C1 segment of cervical spinal cord (tissue), 14 donors: Measurements from ENCODE around the gene HOXC11.

ENCODE experiments used
- DNase-seq, 14 donors: peaks; one replicate each; lab custom pipeline; 2025; lab: John Stamatoyannopoulos, UW

The HOXC11 gene

GRCh38 chr12:53984901-53985691 is 12.2 kb downstream of the HOXC11 start, which contains the start of gene HOXC10:
TSS of gene HOXC10 (plus strand) at chr12:53985146. CDS start at chr12:53985260, 114 bp downstream.
- DNase-seq: peak in 10 of 14 donors; percentile 5 to 70 (median 41)

- DNase-seq: no peak
These were observed 12.7 kb downstream of the HOXC11 start for GRCh38 chr12:53985692-53985993.

GRCh38 chr12:53985994-53986685 is 13.2 kb downstream of the HOXC11 start:
- DNase-seq: no peak

GRCh38 chr12:53986686-53987483 is 14.0 kb downstream of the HOXC11 start:
- no peak for DNase-seq

DNA sequence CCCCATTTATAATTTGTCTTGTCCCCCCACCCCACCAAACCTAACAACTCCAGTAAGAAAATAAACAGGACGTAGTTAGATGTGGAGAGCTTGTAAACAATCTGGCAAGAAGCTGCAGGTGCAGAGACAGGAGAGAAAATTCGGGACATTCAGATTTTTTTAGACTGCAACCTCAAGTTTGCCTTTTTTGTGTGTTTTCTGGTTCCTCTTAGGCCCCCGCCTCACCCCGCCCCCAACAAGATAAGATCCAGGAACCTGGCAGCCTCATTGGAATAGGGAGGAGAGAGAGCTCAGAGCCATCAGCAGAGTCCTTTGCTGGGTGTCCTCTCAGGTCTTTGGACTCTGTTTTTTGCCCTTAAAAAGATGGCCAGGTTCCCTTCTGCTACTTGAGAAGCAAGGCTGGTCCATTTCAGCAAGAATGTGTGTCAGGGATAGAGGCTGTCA is 14.9 kb downstream of the HOXC11 start:
- DNase-seq: no peak

DNA sequence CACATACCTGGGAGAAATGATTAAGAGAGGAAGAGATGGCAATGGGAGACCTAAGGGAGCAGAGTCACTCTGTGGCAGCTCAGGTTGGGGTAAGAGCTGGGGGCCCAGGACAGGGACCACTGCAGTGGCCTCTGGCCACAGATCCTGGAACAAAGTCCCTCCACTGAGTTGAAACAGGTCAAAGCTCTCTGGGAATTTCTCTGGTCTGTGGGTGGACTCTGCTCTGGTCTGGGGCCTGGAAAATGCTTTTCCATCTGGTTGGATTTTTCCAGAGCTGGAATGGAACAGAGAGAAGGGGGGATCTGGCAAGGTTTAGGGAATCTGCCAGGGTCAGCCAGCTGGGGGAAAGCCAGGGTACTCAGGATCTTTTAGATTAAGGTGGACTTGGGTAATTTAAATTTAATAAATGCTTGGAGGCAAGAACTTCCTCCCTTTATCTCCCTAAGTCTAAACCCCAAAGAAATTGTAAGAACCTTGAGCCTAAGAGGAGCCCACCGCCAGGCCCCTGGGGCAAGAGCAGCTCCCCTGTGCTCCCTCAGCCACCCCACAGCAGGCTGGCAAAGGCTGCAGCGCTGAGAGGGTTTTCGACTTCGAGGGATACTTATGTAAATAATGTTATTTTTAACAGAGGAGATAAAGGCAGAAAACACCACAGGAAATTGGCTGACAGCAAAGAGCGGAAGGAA is 15.8 kb downstream of the HOXC11 start:
- DNase-seq: no peak

- DNase-seq: no peak
These were observed 16.5 kb downstream of the HOXC11 start for GRCh38 chr12:53989227-53990113.

DNA sequence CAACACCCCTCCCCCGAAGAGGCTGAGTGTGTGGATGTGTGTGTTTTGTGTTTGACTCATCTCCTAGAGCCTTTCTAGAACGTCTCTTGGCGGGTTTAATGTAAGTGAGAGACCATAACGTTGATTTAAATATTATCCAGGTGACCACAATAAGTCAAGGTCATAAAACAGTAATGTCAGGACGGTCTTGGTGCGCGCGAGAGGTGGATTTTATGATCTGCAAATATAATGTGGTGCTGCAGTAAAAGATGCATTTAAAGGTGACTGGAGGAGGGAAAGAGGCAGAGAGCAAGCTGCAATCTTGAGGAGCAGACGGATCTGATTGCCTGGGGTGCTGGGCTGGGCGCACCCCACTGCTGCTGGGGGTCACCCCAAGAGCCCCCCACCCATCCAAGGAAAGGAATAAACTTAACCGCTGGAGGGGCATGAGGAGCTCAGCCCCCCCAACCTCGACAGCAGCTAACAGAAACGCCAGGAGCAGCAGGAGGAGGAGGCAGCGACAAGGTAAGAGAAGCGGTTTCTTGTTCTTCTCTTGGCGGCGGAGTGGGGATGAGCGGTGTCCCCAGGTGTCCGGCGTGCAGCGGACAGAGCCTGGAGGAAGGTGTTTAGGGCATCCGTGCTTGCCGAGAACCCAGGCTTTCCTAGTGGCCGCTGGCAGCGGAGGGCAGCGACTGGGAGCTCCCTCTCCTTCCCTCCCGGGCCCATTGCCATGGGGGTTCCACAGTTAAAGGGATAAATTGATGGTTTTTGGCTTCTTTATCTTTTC is 17.6 kb downstream of the HOXC11 start:
- DNase-seq: no peak

DNA sequence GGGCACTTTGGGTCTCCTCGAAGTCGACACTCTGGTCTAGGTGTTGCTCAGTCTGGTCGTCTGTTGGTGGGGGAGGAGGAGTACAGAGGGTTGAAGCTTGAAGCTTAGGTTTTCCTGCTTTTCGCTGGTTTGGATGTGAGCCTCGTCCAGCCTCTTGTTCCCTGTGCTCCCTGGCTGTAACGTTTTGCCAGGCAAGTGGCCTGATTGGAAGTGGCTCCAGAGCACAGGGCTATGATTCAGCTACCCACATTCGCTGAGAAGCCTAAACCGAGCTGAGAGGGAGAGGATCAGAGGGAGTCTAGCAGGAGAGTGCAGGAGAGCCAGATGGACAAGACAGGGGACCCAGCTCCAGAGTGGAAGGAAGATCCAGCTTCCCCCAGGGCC is 18.1 kb downstream of the HOXC11 start:
- DNase-seq: no peak

DNA sequence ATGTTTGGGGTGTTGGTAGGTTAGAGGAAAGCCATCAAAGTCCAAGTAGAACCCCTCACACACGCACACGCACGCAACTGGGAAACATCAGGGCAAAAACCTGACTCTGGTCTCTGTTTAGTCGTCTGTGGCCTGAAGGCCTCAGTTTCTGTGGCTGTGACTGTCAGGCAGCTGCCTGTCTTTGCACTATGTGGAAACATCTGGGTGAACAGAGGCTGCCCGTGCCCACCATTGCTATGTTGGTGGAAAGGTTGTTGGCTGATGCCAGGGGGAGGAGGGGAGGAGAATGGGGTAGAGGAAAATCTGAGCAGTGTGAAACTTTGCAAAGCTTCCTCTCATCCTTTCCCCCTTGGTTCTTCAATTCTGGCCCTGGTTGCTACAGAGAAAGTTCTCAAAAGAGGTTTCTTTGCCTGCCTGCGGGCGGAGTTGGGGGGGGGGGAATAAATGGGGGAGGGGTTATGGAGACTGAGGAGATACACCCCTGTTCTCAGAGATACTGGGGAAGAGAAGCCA is 19.5 kb downstream of the HOXC11 start:
- DNase-seq: no peak

GRCh38 chr12:53993162-53994008 is 20.5 kb downstream of the HOXC11 start:
- DNase-seq: no peak

- no peak for DNase-seq
These were observed 21.0 kb downstream of the HOXC11 start for GRCh38 chr12:53994009-53994263.

DNA sequence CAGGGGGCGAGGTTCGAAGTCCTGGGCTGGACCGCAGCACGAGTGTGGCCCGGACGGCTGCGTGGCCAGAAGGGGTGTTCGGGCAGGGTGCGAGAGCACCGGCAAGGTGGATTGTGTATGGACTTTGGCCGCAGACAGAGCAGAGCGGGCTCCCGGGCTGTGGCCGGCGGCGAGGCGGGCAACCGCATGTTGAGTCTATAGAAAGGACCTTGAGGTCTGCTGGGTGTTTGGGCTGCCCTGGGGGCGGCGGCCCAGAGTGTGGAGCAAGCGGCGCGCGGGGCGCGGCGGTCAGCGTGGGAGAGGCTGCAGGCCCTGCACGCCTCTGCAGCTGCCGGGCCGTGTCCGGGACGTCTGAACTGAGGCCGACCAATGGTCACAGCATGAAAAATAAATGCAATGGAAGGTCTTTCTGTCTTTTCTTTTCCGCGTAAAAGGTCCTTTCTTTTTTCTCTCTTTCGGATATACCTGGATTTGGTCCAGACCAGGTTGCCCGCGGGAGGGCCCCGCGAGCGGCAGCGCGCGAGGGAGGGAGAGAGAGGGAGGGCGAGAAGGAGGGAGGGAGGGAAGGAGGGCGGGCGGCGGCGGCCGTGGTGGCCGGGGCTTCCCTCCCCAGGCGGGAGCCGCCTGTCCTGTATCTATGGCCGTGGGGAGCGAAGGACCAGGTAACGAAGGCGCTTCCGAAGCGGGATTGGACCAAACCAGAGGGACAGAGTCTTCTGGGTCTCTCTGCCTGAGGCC is 21.5 kb downstream of the HOXC11 start:
- no peak for DNase-seq

DNA sequence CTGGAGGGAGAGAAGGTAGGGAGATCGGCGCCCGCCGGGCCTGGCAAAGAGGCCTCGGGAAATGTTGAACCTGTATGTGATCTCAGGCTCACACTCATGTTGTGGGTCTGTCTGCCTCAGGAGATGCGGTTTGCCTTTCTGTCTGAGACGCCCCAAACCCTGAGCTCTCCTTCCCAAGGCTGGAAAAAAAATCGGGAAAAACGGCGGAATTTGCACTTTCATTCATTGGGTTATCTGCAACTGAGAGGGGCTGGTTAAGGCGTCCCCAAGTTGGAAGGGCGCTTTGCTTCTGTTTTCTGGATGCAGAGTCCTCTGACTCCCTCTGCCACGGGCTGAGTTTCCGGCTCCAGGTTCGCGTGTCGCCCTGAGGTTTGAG is 22.1 kb downstream of the HOXC11 start:
- DNase-seq: no peak

DNA sequence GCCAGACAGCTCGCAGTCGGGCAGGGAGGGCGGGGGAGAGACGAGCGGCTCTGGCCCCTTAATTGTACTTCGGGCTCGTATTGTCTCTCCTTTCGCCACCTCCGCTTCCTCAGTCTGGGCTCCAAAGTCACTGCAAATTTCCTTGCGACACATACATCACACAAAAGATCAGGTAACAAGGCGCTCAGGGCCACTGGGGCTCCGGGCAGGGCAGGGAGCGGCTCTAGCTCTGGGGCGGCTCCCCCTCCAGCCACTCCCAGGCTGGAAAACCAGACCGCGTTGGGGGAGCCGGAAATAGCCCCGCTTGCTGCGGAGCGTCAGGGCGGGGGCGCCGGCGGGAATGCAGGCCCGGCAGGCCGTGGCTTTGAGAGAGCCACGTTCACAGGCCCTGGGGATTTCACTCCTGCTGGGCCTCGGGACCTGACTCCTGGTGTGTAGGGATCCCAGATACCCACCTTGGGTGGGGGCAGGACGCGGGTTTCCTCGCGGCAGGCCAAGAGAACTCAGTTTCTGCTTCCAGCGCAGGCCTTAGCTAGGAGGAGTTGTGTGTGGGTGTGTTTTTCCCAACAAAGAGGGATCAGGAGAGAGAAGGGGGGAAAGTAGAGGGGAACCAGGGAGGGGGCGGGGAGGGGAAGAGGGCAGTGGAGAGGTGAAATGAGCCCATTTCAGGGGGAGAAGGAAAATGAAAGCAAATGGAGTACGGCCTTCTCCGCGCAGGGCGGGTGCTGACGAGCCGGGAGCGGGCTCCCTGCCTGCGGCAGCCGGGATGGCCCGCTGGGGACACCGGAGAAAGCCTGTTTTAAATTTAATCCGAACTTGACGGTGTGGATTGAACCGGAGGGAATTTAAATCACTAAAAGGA is 22.7 kb downstream of the HOXC11 start:
- DNase-seq: no peak

- no peak for DNase-seq
These were observed 23.6 kb downstream of the HOXC11 start for GRCh38 chr12:53996240-53997203.
